ENCODE results near the gene SLC48A1.

SLC48A1 gene

DNA sequence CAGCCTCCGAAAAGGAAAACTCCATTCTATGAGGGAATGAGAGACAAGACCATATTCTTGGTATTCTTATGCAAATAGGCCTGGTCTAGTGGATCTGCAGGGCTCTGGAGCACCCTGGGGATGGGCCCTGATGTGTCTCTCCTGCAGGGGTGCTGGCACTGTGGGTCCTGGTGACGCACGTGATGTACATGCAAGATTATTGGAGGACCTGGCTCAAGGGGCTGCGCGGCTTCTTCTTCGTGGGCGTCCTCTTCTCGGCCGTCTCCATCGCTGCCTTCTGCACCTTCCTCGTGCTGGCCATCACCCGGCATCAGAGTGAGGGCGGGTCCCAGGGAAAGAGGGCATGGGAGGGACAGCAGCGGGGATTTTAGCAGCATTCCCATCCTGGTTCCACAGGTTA, 5.8 kb downstream of the SLC48A1 start:
- peaks cover 58% of the 10 kb centered on the region for H3K4me1 Mint-ChIP-seq
- CTCF ChIA-PET: interaction anchor here (0.6 to 19.0 kb wide), 16 partner anchors 11 to 75 kb away, joined by 3 to 597 read pairs (median 4); partner anchors contain the start of gene RAPGEF3
- no peak overlapping the region for H3K4me3 Mint-ChIP-seq
- H3K9me3 Mint-ChIP-seq: no peaks in the 10 kb centered on the region
- no peaks in the 10 kb centered on the region for H3K27me3 Mint-ChIP-seq
- H3K36me3 Mint-ChIP-seq: peaks cover 21% of the 10 kb centered on the region
- DNase-seq: no peak
- no peak overlapping the region for H3K27ac Mint-ChIP-seq

DNA sequence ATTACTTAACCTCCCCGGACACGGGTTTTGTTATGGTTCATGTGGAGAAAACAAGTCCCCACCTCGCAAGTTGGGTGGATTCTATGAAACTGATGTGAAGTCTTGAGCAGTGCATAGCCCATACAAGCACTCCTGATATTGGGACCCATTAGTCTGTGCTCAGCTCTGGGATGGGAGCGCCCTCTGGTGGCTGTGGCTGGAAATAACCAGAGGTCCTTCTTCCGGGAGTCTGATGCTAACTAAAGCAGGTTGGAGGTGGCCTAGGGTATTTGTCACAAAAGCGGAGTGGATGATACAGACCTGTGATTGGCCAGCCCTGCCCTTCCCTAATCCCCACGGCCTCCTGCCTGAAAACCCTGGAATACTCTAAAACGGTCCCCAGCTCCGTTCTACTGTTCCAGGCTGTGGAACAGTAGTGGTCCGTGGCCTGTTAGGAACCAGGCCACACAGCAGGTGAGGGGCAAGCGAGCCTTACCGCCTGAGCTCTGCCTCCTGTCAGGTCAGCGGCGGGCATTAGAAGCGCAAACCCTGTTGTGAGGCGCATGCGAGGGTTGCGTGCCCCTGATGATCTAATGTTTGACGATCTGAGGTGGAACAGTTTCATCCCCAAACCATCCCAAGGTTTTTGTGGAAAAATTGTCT, 6.4 kb downstream of the SLC48A1 start:
- Mint-ChIP-seq H3K36me3 (peaks cover 23% of the 10 kb centered on the region), H3K27ac (peak overlapping the region; percentile 77), H3K4me1 (peaks cover 53% of the 10 kb centered on the region), H3K9me3 (no peaks in the 10 kb centered on the region), H3K27me3 (no peaks in the 10 kb centered on the region), H3K4me3 (no peak overlapping the region)
- DNase-seq: peak; percentile 95
- CTCF ChIA-PET: interaction anchor here (0.7 to 19.0 kb wide), 17 partner anchors 11 to 149 kb away, joined by 3 to 597 read pairs (median 5); no protein-coding TSS in a partner anchor

DNA sequence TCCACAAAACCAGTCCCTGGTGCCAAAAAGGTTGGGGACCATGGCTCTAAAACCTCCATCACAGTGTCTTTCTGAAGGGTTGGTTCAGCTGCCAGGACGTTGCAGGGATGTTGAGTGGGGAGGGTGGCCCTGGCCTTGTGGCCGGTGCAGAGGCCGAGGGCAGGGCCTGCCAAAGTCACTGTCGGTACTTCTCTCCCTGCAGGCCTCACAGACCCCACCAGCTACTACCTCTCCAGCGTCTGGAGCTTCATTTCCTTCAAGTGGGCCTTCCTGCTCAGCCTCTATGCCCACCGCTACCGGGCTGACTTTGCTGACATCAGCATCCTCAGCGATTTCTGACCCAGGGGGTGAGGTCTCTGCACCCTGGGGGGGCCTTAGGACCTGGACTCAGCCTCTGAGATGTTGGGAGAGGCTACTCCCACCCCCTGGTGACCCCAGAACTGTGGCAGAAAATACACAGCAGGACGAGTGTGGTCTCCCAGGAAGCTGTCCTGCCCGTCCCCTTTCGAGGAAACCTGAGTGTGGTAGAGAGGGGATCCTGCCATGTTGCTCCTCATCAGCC, 7.0 kb downstream of the SLC48A1 start:
- H3K4me1 Mint-ChIP-seq: peaks cover 47% of the 10 kb centered on the region
- DNase-seq: no peak
- H3K9me3 Mint-ChIP-seq: no peaks in the 10 kb centered on the region
- CTCF ChIA-PET: interaction anchor here (0.7 to 19.0 kb wide), 17 partner anchors 11 to 149 kb away, joined by 3 to 597 read pairs (median 5); no protein-coding TSS in a partner anchor
- peak overlapping the region; percentile 77 for H3K27ac Mint-ChIP-seq
- no peak overlapping the region for H3K4me3 Mint-ChIP-seq
- peaks cover 29% of the 10 kb centered on the region for H3K36me3 Mint-ChIP-seq
- no peaks in the 10 kb centered on the region for H3K27me3 Mint-ChIP-seq

DNA sequence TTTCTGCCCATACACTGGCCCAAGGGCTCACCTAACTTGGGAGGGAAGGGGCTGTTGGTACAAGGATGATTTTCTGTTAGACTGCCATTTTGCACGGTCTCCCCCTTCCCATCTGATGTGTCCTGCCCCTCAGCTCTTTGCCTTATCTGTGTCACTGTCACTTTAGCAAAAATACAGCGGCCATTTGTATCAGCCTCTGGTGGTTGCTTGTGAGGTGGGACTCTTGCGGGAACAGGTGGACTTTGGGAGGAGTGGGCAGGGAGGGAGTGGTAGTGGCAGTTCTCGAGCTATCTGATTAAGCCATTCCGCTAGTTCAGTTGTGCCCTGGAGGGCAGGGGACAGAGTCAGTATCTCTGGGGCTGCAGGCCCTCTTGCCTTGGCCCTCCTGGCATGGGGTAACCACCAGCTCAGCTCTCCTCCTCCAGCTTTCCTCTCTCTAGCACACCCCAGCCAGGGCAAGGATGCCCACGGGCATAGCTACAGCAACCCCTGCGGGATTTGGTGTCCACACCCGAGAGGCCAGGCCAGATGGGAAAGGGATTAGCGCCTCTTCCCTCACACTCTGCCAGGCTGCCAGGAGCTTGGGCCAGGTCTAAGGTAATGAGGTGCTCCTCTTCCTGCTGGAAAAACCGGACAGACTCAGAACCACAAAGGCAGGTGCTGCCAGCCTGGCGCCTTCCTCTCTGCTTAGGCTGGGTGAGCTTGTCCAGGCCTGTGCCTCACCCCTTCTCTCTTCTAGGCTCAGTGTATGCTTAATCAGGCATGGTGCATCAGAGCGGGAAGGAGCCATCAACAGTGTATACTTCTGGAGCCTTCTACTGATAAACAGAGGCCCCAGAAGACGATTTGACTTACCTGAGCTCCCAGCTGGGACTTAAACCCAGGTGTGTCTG, 8.7 kb downstream of the SLC48A1 start:
- Mint-ChIP-seq H3K4me3 (no peak overlapping the region), H3K9me3 (no peaks in the 10 kb centered on the region), H3K27ac (peak overlapping the region; percentile 78), H3K4me1 (peaks cover 31% of the 10 kb centered on the region), H3K36me3 (peaks cover 43% of the 10 kb centered on the region), H3K27me3 (no peaks in the 10 kb centered on the region)
- no peak for DNase-seq
- CTCF ChIA-PET: interaction anchor here (0.9 to 19.0 kb wide), 8 partner anchors 9 to 57 kb away, joined by 3 to 597 read pairs (median 8); partner anchors contain the start of gene SLC48A1

DNA sequence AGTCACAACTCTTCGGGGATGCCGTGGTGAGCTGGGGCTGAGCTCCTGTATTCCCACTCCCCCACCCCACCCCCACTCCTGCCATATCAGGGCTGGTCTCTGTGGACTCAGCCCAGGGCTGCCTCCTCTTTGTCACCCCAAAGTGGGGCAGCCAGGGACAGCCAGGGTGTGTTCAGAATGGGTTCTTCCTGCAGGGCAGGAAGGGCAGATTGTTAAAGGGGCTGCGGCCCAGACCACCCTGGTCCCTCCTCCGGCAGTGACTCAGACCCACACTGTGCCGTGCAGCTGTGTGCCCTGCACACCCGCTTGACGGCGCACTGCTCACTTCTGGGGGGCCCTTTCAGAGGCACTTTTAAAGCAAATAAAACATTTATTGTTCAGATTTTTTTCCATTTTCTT, 9.3 kb downstream of the SLC48A1 start:
- peaks cover 49% of the 10 kb centered on the region for H3K36me3 Mint-ChIP-seq

DNA sequence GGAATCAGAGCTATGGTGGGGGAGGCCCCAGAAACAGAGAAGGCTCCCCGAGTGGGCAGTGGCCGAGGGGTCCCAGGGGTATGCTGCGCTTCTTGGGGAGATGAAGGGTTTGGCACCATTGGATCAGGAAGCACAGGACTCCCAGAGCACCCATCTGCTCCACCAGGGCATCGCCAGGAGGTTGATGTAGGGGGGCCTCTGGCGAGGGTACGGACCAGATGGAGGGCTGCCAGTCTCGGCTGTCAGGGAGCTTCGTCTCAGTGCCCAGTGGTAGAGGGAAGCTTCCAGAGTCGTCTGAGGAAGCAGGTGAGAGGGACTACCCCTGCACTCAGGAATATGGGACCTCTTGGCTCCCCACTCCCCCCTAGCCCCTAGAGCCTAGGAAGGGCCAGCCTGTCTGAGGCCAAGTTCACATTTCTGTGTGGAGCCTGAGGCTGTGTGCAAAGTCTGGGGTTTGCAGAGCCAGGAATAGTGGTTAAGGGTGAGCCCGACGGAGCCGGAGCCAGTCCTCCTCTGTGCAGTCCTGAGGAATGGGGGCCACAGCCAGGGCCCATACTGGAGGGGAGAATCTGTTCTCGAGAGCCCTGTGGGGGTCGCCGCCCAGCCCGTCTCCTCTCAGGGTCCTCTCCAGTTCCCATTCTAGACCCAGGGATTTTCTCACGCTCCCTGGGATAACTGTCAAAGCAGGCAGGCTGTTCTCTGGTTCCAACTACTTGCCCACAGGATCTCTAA, 10.2 kb downstream of the SLC48A1 start:
- CTCF ChIA-PET: interaction anchor here (0.9 to 19.0 kb wide), 4 partner anchors 14 to 41 kb away, joined by 3 to 597 read pairs (median 40); no protein-coding TSS in a partner anchor
- H3K36me3 Mint-ChIP-seq: peaks cover 57% of the 10 kb centered on the region
- no peak overlapping the region for H3K4me3 Mint-ChIP-seq

More for the DNA sequence above, 9.3 kb downstream of the SLC48A1 start:
- CTCF ChIA-PET: interaction anchor here (0.9 to 19.0 kb wide), 6 partner anchors 10 to 56 kb away, joined by 3 to 597 read pairs (median 40); partner anchors contain the start of gene SLC48A1
- no peaks in the 10 kb centered on the region for H3K9me3 Mint-ChIP-seq
- H3K27me3 Mint-ChIP-seq: no peaks in the 10 kb centered on the region
- peak overlapping the region; percentile 74 for H3K27ac Mint-ChIP-seq
- H3K4me3 Mint-ChIP-seq: no peak overlapping the region
- peaks cover 27% of the 10 kb centered on the region for H3K4me1 Mint-ChIP-seq
- no peak for DNase-seq

DNA sequence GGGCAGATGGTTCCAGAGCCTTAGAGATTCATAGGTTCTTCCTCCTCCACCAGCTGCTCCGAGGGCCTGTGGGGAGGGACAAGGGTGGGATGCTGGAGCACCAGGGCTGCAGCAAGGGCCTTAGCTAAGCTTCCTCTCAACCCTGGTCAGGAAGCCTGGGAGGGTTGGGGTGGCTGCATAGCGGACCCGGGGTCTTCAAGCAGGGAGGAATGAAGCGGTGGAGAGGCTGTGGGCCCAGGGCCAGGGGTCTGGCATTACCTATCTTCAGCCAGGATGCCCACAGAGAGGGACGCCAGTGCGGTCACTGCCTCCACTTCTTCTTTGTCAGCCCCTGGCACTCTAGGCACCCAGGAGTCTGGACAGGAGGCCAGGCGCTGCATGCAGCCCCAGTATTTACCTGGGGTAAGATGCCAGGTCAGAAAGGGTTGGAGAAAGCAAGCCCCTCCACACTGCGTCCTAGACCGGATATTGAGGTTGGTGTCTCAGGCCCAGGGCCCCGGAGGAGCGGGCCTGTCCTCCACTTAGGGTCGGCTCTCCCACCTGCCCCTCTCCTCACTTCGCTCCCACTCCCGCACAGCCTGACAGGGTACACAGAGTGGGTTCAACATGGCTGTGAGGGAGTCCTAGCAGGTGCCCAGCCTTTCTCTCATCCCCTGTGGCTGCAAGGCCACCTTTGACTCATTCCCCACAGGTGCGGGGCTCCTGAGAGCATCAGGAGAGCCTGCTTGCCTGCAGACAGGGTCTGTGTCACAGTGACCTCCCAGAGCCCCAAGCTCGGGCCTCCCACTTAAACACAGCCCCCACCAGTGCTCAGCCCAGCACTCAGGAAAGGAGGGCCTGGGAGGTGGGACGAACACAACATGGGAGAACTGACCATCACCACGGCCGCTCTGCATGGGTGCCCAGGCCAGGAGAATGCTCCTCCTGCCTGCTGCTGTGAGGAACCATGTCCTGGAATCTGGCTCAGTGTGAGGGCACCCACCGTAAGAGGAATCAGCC, 11.1 kb downstream of the SLC48A1 start:
- no peaks in the 10 kb centered on the region for H3K9me3 Mint-ChIP-seq
- H3K4me3 Mint-ChIP-seq: no peak overlapping the region
- H3K36me3 Mint-ChIP-seq: peaks cover 62% of the 10 kb centered on the region
- peak overlapping the region; percentile 67 for H3K27ac Mint-ChIP-seq
- H3K27me3 Mint-ChIP-seq: no peaks in the 10 kb centered on the region
- peaks cover 17% of the 10 kb centered on the region for H3K4me1 Mint-ChIP-seq
- CTCF ChIA-PET: interaction anchor here (0.9 kb wide), 1 partner anchor 42 kb away, joined by 3 read pairs; no protein-coding TSS in a partner anchor
- DNase-seq: no peak

More for the DNA sequence above, 10.2 kb downstream of the SLC48A1 start:
- H3K27ac Mint-ChIP-seq: peak overlapping the region; percentile 74
- H3K4me1 Mint-ChIP-seq: peaks cover 19% of the 10 kb centered on the region
- H3K27me3 Mint-ChIP-seq: no peaks in the 10 kb centered on the region
- no peak for DNase-seq
- H3K9me3 Mint-ChIP-seq: no peaks in the 10 kb centered on the region

DNA sequence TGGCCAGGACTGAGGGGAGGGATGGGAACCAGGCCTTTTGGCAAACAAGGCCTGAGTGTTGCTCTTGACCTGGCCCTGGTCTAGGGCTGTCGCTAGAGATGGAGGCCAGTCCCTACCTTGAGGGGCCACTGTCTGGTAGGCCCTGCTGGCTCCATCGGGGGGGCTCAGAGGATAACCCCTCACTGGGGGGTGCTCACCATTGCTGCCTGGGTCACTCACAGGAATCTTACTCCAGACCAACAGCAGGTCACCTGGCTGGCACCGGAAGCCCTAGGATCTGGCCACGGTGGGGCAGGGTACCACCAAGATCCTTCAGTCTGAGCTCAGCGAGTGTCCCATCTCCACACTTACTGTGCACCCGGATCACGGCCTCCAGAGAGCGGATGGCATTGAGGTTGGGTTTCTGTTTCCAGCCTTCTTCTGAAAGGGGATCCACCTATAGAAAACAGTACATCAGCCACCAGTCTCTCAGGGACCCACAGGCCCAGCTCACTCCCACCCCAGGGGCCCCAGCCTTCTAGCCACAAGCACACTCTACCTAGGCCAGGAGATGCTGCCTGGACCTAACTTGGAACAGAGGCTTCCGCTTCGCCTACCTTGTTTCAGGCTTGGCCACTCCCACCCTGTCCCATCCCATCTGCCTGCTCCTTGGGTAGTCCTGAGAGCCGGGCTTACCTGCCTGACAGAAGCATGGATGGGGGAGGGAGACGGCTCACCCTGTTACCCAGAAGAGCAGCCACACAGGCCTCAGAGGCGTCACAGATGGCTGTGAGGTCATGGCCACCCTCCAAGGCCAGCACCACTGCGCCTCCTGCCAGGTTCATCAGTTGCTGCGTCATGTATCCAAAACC, 12.2 kb downstream of the SLC48A1 start:
- Mint-ChIP-seq H3K27ac (peak overlapping the region; percentile 67), H3K4me3 (no peak overlapping the region), H3K36me3 (peaks cover 64% of the 10 kb centered on the region), H3K4me1 (peaks cover 12% of the 10 kb centered on the region), H3K27me3 (no peaks in the 10 kb centered on the region), H3K9me3 (no peaks in the 10 kb centered on the region)
- CTCF ChIA-PET: interaction anchor here (0.7 to 1.2 kb wide), 6 partner anchors 17 to 172 kb away, joined by 3 read pairs; no protein-coding TSS in a partner anchor
- DNase-seq: no peak

DNA sequence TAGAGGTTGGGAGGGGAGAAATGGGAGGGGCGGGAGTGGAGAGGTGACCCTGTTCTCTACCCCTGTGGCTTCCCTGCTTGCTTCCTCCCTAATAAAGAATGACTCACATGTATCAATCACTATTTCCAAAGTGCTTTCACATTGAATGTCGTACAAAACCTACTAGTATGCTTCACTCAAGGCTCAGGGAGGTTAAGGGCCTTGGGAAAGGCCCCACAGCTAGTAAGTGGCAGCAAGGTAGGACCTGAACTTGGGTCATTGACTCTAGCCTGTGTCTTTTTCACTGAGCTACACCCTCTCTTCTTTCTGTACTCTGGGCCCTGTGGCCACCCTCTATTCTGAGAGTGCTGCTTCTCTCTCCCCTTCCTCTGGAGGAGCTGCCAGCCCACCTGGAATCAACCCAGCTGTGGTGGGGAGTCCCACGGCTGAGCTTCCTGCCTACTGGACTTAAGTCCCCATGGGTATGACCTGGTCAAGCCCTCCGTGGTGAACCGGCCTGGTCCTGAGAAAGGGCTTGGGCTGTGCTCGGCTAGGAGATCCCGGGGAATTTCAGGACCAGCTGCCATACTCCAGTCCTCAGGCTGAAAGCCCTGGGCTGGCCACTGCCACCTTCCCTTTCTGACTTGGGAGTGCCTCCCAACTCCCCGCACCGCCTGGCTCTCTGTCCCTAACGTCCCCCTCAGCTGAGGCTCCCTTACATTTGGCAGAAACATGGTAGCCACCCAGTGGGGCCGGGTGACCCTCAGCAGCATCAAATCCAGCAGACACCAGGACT, 13.0 kb downstream of the SLC48A1 start:
- CTCF ChIA-PET: interaction anchor here (0.9 to 1.3 kb wide), 6 partner anchors 16 to 53 kb away, joined by 3 read pairs; no protein-coding TSS in a partner anchor
- Mint-ChIP-seq H3K9me3 (no peaks in the 10 kb centered on the region), H3K27ac (peak overlapping the region; percentile 28), H3K27me3 (no peaks in the 10 kb centered on the region), H3K4me1 (peaks cover 11% of the 10 kb centered on the region), H3K4me3 (no peak overlapping the region), H3K36me3 (peaks cover 69% of the 10 kb centered on the region)
- DNase-seq: no peak

DNA sequence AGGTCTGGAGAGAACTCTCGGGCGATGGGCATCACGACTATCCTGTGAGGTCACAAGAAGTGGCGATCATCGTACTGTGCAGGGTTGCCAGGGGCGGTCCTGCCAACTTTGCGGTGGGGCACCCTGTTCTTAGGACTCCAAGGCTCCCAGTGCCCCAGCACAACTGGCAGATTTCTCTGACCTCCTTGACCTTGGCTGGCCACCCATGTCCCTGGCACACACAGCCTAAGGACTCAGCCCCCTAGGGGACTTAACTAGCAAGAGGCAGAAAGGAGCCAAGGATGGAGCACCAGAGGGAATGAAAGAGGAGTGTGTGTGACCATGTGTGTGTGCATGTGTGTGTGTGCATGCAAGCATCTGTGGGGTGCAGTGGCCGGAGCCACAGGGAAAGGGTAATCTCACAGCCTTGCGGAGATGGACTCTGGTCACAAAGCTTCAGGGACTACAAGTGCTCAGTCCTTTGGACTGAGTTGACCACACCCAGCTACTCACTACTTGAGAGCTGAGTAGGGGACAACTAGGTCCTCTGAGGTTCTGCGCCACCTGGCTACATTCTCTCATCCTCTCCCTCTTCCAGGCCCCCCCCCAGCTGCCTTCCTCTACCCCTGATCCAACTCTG, 13.7 kb downstream of the SLC48A1 start:
- CTCF ChIA-PET: interaction anchor here (0.9 to 3.7 kb wide), 6 partner anchors 15 to 53 kb away, joined by 3 to 24 read pairs (median 3); no protein-coding TSS in a partner anchor
- DNase-seq: no peak
- Mint-ChIP-seq H3K36me3 (peaks cover 66% of the 10 kb centered on the region), H3K9me3 (no peaks in the 10 kb centered on the region), H3K4me3 (no peak overlapping the region), H3K27ac (peak overlapping the region; percentile 28), H3K4me1 (peaks cover 4% of the 10 kb centered on the region), H3K27me3 (no peaks in the 10 kb centered on the region)

Measured in activated naive CD4-positive, alpha-beta T cell treated with anti-CD3 and anti-CD28 coated beads, Interleukin-2, amount 10 ng/mL, durations not matched to agents 7 days and 5 days (primary cell).